Caco-2 (cell line): ENCODE measurements around the gene DLG1. TPM values are rescaled to one million over a fixed set of nuclear protein-coding genes. Genes with fewer than 3 reads are reported as not detected.

Experiments
- BruUV-seq: library from RNA; stranded (reverse); fragments of 400-500 nt; replicated peaks from 2 replicates; lab custom pipeline; 2021; lab: Mats Ljungman, UMichigan
- CTCF ChIA-PET: fragments of 300-600 bp; sonication (Branson Sonifier 250); formaldehyde crosslinking; loops from one replicate; lab custom pipeline; 2022; ENCODE audit warnings: antibody characterized with exemption; lab: Charles Lee
- POLR2A ChIA-PET: fragments of 300-600 bp; sonication (Branson Sonifier 250); formaldehyde crosslinking; loops from one replicate; lab custom pipeline; 2022; ENCODE audit warnings: antibody characterized with exemption; lab: Charles Lee
- DNase-seq, 2 experiments: peaks; one replicate each; pipeline versions ENCODE4 v3.0.0 to v3.0.0-alpha.2; 2020 to 2022
- H3K27me3 ChIP-seq: replicated peaks from 2 replicates; pipeline ENCODE4 v1.6.0; 2011; ENCODE audit warnings: low read length; ENCODE audit not compliant: control insufficient read depth, insufficient read depth
- H3K36me3 ChIP-seq: 2 replicates; pipeline ENCODE4 v1.5.1; 2011; ENCODE audit warnings: low read length; ENCODE audit not compliant: control insufficient read depth, insufficient read depth
- H3K4me1 ChIP-seq: fragments of 250-450 bp; sonication (Bioruptor Pico); 2 replicates; pipeline ENCODE4 v1.5.1; 2020; ENCODE audit warnings: mild to moderate bottlenecking
- H3K4me3 ChIP-seq: 2 replicates; pipeline ENCODE4 v1.5.1; 2011; ENCODE audit warnings: low read depth, mild to moderate bottlenecking, control low read depth, low read length
- H3K9me3 ChIP-seq: fragments of 250-450 bp; sonication (Bioruptor Pico); 2 replicates; pipeline ENCODE4 v1.5.1; 2020; ENCODE audit warnings: mild to moderate bottlenecking, moderate library complexity
- H3K27ac Mint-ChIP-seq: one replicate; pipeline ENCODE4 v1.8.0; 2022; ENCODE audit warnings: mixed read lengths; ENCODE audit not compliant: unreplicated experiment
- H3K27me3 Mint-ChIP-seq: one replicate; pipeline ENCODE4 v1.8.0; 2022; ENCODE audit warnings: mixed read lengths; ENCODE audit not compliant: insufficient read depth, unreplicated experiment
- H3K36me3 Mint-ChIP-seq: one replicate; pipeline ENCODE4 v1.8.0; 2022; ENCODE audit warnings: mild to moderate bottlenecking, mixed read lengths; ENCODE audit not compliant: insufficient read depth, unreplicated experiment
- H3K4me1 Mint-ChIP-seq: one replicate; pipeline ENCODE4 v1.8.0; 2022; ENCODE audit warnings: low read depth, mixed read lengths; ENCODE audit not compliant: unreplicated experiment
- H3K4me3 Mint-ChIP-seq: one replicate; pipeline ENCODE4 v1.8.0; 2022; ENCODE audit warnings: mild to moderate bottlenecking, moderate library complexity, mixed read lengths; ENCODE audit not compliant: unreplicated experiment
- H3K9me3 Mint-ChIP-seq: one replicate; pipeline ENCODE4 v1.8.0; 2022; ENCODE audit warnings: mixed read lengths; ENCODE audit not compliant: unreplicated experiment
- intact Hi-C: fragments of 100-400 bp; cut with micrococcal nuclease; formaldehyde crosslinking; loops from one replicate; pipeline ENCODE4 v1.10.0; 2022; ENCODE audit not compliant: unreplicated experiment
- total RNA-seq: library from RNA; stranded (reverse); gene quantifications from 2 replicates; pipeline ENCODE4 v1.2.3, GENCODE V29; 2022
- TF ChIP-seq, protein P1 (sequence below), 2 experiments: fragments of 200-600 bp in 1 of 2; IDR thresholded peaks; 1 replicate in 1 of 2; 2 replicates in 1 of 2; pipeline versions ENCODE4 v1.5.1 to v1.8.0; 2011 to 2022; ENCODE audit warnings: antibody characterized with exemption in 1 of 2, control low read depth in 1 of 2, inconsistent platforms in 1 of 2, low read depth in 1 of 2, low read length in 1 of 2, mild to moderate bottlenecking in 1 of 2, moderate library complexity in 1 of 2; ENCODE audit not compliant: insufficient read depth in 1 of 2, severe bottlenecking in 1 of 2, unreplicated experiment in 1 of 2

DLG1 gene
- total RNA-seq, 1 experiment from 2014 or later = 167 TPM

DNA sequence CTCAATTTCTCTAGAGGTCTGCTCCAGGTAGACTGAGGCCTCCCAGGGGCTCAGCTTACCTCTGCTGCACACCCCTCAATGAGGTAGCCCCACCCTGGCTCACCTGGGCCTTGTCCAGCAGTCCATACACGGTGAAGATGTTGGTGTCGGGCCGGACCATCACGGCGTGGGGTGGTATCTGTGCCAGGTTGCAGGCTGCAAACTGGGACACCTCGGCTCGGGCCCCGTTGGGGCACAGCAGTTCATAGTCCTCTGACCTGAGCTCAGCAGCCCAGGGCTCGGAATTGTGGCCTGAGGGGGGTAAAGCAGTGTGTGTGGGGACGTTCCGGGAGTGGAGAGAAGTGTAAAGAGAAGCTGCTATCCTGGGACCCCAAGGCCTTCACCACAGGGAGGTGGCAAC lies 292.0 kb downstream of the DLG1 start:
- no peak overlapping the region for H3K4me3 ChIP-seq
- POLR2A ChIA-PET = no interaction called here
- Mint-ChIP-seq H3K27me3 (no peaks in the 10 kb centered on the region), H3K4me3 (no peak overlapping the region), H3K36me3 (peaks cover 11% of the 10 kb centered on the region), H3K27ac (no peak overlapping the region), H3K9me3 (no peaks in the 10 kb centered on the region), H3K4me1 (peaks cover 10% of the 10 kb centered on the region)
- CTCF ChIA-PET = no interaction called here
- no peaks in the 10 kb centered on the region for H3K36me3 ChIP-seq
- BruUV-seq = no TSS peak
- no peak for DNase-seq
- H3K27me3 ChIP-seq = no peaks in the 10 kb centered on the region
- H3K9me3 ChIP-seq = no peaks in the 10 kb centered on the region
- intact Hi-C loops = loop anchor here (10.0 kb wide), 1 partner anchor 178 kb away; no protein-coding TSS in a partner anchor
- TF ChIP-seq, protein P1, sequence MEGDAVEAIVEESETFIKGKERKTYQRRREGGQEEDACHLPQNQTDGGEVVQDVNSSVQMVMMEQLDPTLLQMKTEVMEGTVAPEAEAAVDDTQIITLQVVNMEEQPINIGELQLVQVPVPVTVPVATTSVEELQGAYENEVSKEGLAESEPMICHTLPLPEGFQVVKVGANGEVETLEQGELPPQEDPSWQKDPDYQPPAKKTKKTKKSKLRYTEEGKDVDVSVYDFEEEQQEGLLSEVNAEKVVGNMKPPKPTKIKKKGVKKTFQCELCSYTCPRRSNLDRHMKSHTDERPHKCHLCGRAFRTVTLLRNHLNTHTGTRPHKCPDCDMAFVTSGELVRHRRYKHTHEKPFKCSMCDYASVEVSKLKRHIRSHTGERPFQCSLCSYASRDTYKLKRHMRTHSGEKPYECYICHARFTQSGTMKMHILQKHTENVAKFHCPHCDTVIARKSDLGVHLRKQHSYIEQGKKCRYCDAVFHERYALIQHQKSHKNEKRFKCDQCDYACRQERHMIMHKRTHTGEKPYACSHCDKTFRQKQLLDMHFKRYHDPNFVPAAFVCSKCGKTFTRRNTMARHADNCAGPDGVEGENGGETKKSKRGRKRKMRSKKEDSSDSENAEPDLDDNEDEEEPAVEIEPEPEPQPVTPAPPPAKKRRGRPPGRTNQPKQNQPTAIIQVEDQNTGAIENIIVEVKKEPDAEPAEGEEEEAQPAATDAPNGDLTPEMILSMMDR (IDR thresholded peaks at IDR 0.05; ENCODE audit: insufficient read depth in 1 of 2, low read depth in 1 of 2, low read length in 1 of 2, severe bottlenecking in 1 of 2, unreplicated experiment in 1 of 2) = no peak
- peaks cover 26% of the 10 kb centered on the region for H3K4me1 ChIP-seq

DNA sequence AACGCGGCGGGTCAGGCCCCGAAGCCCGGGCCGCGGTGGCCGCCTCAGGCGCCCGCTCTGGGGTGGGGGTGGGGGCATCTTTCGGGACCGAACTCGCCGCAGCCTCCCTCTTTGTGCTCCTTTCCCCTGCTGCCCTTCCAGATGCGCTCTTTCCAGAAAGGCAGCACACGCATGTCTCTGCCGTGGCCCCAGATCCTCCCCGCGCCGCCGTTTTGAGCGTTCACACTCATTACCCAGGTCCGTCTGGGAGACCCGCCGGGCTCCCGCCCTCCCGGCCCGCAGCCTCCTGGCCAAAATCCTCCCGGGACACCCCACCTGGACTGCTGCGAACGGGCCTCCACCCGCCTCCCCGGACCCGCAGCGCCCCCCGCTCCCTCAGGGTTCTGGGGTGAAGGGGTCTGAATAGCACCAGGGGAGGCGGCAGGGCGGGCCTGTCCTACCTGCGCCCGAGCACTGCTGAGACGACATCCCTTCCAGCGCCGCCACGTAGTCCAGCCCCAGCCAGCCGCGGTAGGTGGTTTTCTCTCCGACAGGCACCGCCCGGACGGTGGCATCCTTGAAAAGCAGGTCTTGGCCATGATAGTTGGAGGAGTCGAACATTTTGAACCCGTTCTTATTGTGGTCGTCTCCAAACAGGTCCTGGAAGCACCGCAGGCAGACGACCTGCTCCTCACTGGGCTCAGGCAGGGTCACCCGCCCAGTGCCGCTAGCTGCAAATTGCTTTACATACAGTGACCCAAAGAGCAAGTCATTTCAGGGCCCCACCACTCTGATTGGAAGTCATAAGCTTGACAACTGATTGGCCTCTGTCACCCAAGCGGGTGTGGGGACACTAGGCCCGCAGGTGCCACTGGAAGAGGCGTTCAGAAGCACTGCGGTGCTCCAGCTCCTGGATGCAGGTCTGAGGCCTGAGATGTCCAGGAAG lies 294.7 kb downstream of the DLG1 start:
- Mint-ChIP-seq H3K27me3 (no peaks in the 10 kb centered on the region), H3K27ac (peak overlapping the region; percentile 86), H3K4me3 (peak overlapping the region; percentile 91), H3K36me3 (peaks cover 15% of the 10 kb centered on the region), H3K4me1 (peaks cover 10% of the 10 kb centered on the region), H3K9me3 (no peaks in the 10 kb centered on the region)
- Histone ChIP-seq H3K27me3 (no peaks in the 10 kb centered on the region), H3K36me3 (no peaks in the 10 kb centered on the region), H3K4me1 (peaks cover 26% of the 10 kb centered on the region), H3K4me3 (peak overlapping the region; percentile 82), H3K9me3 (no peaks in the 10 kb centered on the region)
- intact Hi-C loops = loop anchor here (1.0 to 10.0 kb wide), 2 partner anchors 26 to 181 kb away; partner anchors contain the start of gene MELTF
- TF ChIP-seq, protein P1 (IDR thresholded peaks at IDR 0.05; ENCODE audit: insufficient read depth in 1 of 2, low read depth in 1 of 2, low read length in 1 of 2, severe bottlenecking in 1 of 2, unreplicated experiment in 1 of 2) = no peak
- BruUV-seq = no TSS peak
- POLR2A ChIA-PET = interaction anchor here (0.9 to 1.9 kb wide), 3 partner anchors 13 to 62 kb away, joined by 3 to 6 read pairs (median 3); partner anchors contain the start of gene MELTF
- DNase-seq = peak; percentile 43 to 56
- CTCF ChIA-PET = interaction anchor here (0.6 to 1.5 kb wide), 6 partner anchors 13 to 32 kb away, joined by 3 to 14 read pairs (median 4); partner anchors contain the start of gene MELTF

DNA sequence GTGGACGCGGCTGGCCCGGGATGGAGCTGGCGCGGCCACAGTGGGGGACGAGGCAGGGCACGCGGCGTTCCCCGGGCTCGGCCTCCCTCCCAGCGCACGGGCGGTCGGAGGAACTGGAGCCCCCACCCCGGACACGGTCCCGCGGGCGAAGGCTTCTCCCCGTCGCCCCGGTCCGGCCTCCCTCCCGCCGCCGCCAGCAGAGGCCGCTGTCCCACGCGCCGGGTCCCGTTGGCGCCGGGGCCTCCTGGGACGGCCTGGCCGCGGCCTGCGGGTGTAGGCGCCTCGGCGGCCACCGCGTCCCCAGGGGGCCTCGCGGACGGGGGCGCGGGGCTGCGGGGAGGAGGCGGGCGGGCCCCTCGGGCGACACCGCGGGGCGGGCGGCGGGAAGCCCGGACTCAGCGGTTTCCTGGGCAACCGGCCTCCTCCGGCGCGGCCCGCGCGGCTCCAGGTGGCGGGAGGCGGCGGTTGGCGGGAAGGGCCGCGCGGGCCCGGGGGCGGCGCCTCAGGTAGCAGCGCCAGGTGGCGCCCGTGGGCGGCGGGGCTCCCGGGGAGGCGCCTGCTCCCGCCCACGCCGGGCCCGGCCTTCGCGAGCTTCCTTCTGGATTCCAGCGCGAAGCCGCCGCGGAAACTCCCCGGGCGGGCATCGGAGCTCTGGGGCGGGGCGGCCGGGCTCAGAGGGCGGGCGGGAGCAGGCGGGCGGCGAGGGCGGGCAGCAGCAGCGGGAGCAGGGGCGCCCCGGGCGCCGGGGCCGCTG lies 295.5 kb downstream of the DLG1 start:
- H3K36me3 ChIP-seq = no peaks in the 10 kb centered on the region
- TF ChIP-seq, protein P1 (IDR thresholded peaks at IDR 0.05; ENCODE audit: insufficient read depth in 1 of 2, low read depth in 1 of 2, low read length in 1 of 2, severe bottlenecking in 1 of 2, unreplicated experiment in 1 of 2) = peak; percentile 50 to 51
- intact Hi-C loops = loop anchor here (1.0 to 10.0 kb wide), 2 partner anchors 26 to 182 kb away; partner anchors contain the start of gene MELTF
- Mint-ChIP-seq H3K27ac (peak overlapping the region; percentile 86), H3K4me3 (peak overlapping the region; percentile 91), H3K9me3 (no peaks in the 10 kb centered on the region), H3K27me3 (no peaks in the 10 kb centered on the region), H3K4me1 (peaks cover 10% of the 10 kb centered on the region), H3K36me3 (peaks cover 15% of the 10 kb centered on the region)
- peak overlapping the region; percentile 82 for H3K4me3 ChIP-seq
- ChIA-PET POLR2A (interaction anchor here (0.6 to 1.9 kb wide), 6 partner anchors 12 to 583 kb away, joined by 3 to 8 read pairs (median 6); partner anchors contain the start of gene MELTF), CTCF (interaction anchor here (0.6 to 1.5 kb wide), 6 partner anchors 13 to 33 kb away, joined by 3 to 14 read pairs (median 4); partner anchors contain the start of gene MELTF)
- no TSS peak for BruUV-seq
- H3K27me3 ChIP-seq = no peaks in the 10 kb centered on the region
- H3K4me1 ChIP-seq = peaks cover 24% of the 10 kb centered on the region
- DNase-seq = peak; percentile 88 to 93
- H3K9me3 ChIP-seq = no peaks in the 10 kb centered on the region
